NCI-H774 (cell line): ENCODE data around the gene RIMOC1.
"Not testable (repeated sequence)": the region's sequence is repeated elsewhere in the genome, so short reads cannot be mapped to it uniquely, and the experiment has no call there.

ENCODE experiments used
- DNase-seq: peaks from one replicate; lab custom pipeline; 2025; lab: John Stamatoyannopoulos, UW

The RIMOC1 gene

GRCh38 chr5:41891066-41891707 is 13.0 kb upstream of the RIMOC1 start:
- no peak for DNase-seq

DNA sequence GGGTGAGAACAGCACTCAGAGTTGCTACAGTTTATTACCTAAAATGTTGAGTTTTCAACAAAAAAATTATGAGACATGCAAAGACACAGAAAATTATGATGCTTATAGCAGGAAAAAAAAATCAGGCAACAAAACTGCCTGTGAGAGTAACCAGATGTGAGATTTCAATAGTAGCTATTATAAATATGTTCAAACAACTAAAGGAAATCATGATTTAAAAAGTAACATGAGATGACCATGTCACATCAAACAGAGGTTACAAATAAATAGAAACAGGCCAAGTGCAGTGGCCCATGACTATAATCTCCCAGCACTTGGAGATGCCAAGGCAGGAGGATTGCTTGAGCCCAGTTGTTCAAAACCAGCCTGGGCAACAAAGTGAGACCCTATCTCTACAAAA is 12.1 kb upstream of the RIMOC1 start:
- DNase-seq = no peak

- DNase-seq = no peak
Measured at GRCh38 chr5:41893074-41893851, 10.9 kb upstream of the RIMOC1 start.

- no peak for DNase-seq
Measured at GRCh38 chr5:41896230-41896629, 7.9 kb upstream of the RIMOC1 start.

GRCh38 chr5:41903382-41903891 is 707 bp upstream of the RIMOC1 start:
- no peak for DNase-seq

- no peak for DNase-seq
Measured at GRCh38 chr5:41906151-41906550, 2.0 kb downstream of the RIMOC1 start.

GRCh38 chr5:41908374-41909079 is 4.4 kb downstream of the RIMOC1 start:
- no peak for DNase-seq

DNA sequence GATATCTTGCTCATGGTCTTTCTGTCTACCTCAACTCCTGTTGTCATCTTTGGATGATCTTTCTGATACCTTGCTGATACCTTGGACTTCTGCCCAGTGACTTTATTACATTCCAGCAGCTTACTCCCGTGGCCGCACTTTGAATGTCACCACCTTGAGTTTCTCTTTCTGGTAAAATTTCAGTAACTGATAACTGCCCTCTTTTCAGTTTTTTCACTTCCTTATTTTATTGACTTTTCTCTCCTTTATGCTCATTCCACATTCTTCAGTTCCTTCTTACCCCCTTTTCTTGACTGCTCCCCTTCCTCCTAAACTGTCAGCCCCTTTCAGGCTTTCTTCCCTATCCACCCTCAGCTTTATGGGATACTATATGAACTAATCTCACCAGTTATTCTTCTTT is 14.0 kb downstream of the RIMOC1 start:
- no peak for DNase-seq

GRCh38 chr5:41921166-41921565 is 17.0 kb downstream of the RIMOC1 start:
- DNase-seq = no peak

- DNase-seq = no peak
Measured at GRCh38 chr5:41921874-41922273, 17.7 kb downstream of the RIMOC1 start.

- no peak for DNase-seq
Measured at GRCh38 chr5:41924526-41924871, 20.4 kb downstream of the RIMOC1 start.

DNA sequence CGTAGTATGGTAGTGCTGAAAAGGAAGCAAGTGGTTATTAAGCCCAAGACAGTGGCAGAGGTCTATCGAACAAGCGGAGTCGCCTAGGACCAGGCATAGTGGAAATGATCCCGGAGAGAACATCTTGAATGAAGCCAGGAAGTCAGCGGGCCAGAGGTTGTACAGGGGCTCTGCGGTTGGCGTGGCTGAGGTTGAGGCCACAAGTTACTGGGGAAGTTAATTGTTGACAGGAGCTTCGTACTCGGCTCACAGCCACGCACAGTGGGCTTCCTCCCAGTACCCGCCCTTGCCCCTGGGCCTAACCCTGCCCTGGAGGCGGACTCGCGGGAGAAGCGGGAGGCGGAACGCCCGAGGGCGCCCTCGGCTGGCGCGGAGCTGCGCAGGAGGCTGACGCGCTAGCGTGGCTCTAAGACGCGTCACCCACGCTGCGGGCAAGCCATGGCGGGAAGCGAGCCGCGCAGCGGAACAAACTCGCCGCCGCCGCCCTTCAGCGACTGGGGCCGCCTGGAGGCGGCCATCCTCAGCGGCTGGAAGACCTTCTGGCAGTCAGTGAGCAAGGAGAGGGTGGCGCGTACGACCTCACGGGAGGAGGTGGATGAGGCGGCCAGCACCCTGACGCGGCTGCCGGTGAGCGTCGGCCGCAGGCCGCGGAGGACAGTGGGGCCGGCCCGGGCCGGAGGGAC is 20.9 kb downstream of the RIMOC1 start, which contains the start of gene FBXO4:
TSS of gene FBXO4 (plus strand) at position 410 of the 683 bp plus-strand sequence. CDS start at position 439, 29 bp downstream.
- peak; percentile 89 for DNase-seq

- DNase-seq = no peak
Measured at GRCh38 chr5:41925555-41925951, 21.4 kb downstream of the RIMOC1 start.

DNA sequence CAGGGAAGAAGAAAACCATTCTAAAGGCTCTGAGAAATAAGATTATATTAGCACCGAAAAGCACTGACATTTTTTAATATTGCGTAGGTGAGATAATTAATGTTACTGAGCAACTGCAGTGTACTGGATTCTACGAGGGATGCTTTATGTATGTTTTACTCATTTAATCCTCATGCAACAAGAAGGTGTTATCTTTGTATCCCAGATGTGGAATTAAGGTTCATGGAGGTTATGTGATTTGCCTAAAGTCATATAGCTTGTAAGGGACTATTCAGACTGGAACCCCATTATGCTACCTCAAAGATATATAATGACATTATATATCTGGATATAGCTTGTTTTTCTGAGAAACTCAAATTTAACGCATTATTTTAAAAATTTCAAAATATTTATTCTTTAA is 23.5 kb downstream of the RIMOC1 start:
- no peak for DNase-seq

DNA sequence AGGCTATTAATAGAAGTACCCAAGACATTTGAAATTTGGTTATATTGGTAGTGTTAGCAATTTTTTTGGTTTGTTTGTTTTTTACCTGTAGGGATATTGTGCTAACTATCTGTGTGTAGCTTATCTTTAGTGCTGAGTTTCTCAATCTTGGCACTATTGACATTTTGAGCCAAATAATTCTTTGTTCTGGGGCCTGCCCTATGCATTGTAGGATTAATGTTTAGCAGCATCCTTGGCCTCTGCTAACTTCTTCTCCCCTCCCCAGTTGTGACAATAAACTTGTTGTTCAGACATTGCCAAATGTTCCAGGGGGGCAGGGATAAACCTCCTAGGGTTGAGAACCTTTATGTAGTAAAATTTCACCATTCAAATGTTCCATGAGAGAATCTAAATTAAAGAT is 24.9 kb downstream of the RIMOC1 start:
- no peak for DNase-seq

- no peak for DNase-seq
Measured at GRCh38 chr5:41932770-41933169, 28.6 kb downstream of the RIMOC1 start.

DNA sequence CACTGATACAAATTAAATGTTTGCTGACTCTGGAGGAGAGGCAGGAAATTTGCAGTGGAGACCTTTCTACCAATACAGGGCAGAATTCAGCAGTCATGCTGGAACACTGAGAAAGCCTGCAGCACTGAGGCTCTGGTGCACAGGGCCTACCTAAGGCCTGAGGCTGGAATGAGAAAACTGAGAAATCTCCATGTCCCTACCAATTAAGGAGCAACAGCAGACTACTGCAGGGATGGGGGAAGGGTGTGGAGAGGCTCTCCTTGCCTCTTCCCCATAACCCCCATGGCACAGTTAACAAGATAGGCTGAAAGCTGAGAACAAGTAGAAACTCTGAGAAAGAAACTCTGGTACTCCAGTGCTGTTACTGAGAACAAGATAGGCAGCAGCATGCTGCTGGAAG is 31.4 kb downstream of the RIMOC1 start:
- no peak for DNase-seq

GRCh38 chr5:41940641-41941040 is 36.5 kb downstream of the RIMOC1 start:
- no peak for DNase-seq

- DNase-seq = not testable (repeated sequence)
Measured at GRCh38 chr5:41945332-41945955, 41.3 kb downstream of the RIMOC1 start.

- no peak for DNase-seq
Measured at GRCh38 chr5:41951224-41951623, 47.1 kb downstream of the RIMOC1 start.
